Stimulated activated CD8-positive, alpha-beta memory T cell treated with anti-CD3 and anti-CD28 coated beads, Interleukin-4, amount 100 ng/mL, for 1 hour (primary cell): ENCODE results near the gene TANC2.

Experiments used
- DNase-seq, 2 donors: peaks; one replicate each; pipeline ENCODE4 v3.0.0-alpha.2; 2020; ENCODE audit warnings: low read depth in 2 of 2, low spot score in 1 of 2

TANC2 gene

DNA sequence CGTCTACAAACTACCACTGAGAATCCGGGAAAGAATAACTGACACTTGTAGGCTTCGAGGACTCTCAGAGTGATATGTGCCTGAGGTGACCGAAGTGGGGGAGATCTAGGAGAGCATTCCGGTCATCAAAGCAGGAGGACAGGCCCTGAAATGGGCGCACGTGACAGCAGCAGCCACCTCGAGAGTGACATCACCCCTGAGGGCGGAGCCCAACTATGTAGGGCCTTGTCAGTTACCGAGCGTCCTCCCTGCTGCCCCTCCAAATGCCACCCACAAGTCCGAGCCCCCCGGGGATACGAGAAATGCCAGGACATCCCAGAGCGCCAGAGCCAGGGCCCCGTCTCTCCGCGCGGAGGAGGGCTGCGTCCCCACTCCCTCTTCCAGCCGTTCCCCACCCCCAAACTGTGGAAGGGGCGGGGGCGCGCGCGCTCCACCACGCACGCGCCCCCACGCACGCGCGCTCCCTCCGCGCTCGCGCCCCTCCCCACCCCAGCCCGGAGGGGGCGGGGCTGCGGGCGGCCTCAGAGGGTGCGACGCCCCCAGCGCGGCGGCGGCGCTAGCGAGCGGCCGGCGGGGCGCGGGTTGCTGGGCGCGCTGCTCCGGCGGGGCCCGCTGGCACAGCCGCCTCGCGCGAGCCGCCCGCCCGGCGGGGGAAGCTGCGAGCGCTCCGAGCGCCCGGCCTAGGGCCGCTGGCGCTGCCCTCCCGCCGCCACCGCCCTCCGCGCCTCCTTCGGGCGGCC is at the start of gene TANC2:
Gene TANC2 (plus strand): TSS at position 550 of the 740 bp plus-strand sequence. CDS start 43,325 bp downstream, outside the sequence.
- peak; percentile 53 to 67 for DNase-seq

DNA sequence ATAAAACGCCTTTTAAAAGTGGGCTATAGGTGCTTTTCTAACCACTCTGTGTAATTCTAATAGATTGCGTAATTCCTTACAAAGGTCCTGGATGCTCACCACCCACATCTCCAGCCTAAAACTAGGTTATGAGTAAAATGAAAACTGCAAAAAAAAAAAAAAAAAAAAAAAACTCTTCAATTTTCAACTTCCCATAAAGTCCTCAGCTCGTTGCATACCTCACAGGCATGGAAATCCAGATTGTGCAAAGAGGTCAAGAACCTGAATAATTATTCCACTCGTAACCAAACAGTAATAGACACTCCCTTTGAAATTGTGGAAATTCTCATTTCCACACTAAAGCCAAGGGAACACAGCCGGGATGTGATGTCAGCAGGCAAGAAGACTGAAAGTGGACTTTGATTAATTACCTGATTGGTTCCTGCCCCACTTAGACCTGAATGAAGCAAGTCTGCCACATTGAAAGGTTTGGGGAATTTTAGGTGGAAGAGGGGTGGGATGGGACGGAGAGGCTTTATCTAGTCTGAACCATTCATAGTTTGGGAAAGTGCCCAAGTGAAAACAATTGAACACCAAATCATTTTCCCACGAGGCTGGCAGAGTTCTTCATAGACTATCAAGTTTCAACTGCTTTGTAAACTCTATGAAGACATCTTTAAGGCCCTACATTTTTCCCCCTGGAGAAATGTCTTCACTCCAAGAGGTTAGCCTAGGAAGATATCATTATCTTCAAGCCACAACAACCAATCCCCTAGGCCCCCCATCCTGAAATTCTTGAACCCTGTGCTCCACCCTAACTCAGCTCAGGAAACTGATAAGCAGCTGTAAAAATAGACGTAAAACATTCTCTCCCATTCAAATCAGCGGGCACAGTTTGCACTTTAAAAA is 49.1 kb upstream of the TANC2 start:
- DNase-seq = no peak

- no peak for DNase-seq
These were observed 46.6 kb upstream of the TANC2 start for GRCh38 chr17:62919388-62919787.

GRCh38 chr17:62920300-62920699 is 45.7 kb upstream of the TANC2 start:
- no peak for DNase-seq

DNA sequence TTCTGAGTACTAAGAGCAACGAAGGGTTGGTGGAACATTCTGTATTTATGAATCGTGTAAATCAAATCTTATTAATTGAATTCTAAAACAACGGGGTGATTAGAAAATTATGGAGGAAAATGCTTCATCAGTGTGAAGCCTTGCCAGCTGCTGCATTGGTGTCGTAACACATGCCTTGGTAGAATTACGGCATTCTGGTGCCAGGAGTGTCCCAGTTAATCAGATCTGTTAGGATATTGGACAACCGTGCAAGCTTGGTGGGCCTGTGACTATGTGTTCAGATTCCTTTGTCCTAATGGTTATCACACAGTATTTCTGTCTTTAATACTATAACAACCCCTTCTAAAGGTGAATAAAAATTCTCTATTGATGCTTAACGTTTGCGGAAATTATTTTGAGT is 44.2 kb upstream of the TANC2 start:
- no peak for DNase-seq

DNA sequence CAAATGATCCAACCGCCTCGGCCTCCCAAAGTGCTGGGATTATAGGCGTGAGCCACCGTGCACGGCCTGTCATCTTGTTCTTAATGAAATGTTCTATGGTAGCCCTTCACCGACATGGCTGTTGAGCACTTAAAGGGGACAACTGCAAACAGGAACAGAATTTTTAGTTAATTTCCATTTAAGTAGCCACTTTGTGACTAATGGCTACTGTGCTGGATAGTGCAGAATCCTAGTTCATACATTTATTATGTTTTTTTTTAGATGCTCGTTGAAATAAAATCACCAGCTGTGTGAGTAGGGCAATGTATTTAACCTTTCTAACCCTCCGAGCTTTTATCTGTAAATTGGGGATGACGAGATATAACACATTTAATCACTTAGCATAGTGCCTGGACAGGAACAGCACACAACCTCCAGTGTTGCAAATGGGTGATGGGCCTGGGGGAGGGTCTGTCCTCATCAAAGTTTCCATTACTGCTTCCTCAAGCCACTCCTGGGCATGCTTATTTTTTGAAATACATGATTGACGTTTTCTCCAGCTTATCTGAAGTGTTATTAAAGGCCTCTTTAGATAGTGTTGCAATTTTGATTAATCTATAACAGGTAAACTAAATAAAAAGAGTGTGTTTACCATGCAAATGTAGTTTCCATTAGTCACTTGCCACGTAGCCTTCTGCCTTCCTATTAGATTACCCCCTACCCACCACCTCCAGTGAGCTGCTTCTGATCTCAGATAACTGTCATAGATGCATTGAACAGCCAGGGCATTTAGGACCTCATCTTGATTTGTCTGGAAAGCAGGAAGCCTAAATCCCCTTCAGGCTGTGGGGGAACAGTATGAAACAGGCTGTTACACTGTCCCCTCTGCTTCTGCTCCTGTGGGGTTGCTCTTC is 42.5 kb upstream of the TANC2 start:
- DNase-seq = no peak

DNA sequence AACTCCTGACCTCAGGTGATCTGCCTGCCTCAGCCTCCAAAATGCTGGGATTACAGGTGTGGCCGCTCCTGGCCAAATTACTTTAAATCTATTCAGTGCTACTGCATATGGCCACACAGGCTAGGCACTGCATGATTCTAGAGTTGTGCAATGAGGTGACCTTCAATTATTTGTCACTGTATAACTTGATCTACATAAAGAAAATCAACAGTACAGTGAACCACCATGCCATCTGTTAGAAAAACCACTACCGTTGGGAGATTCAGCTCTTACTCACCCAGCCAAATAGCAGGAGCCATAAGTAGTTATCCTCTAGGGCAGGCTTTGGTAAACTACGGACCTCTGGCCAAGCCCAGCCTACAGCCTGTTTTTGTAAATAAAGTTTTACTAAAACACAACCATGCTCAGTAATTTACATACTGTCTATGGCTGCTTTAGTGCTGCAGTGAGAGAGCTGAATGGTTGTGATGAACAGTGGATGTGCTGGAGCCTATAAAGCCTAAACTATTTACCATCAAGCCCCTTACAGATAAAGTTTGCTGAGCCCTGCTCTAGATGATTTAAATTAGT is 40.7 kb upstream of the TANC2 start:
- no peak for DNase-seq

- no peak for DNase-seq
These were observed 39.0 kb upstream of the TANC2 start for GRCh38 chr17:62927083-62927482.

DNA sequence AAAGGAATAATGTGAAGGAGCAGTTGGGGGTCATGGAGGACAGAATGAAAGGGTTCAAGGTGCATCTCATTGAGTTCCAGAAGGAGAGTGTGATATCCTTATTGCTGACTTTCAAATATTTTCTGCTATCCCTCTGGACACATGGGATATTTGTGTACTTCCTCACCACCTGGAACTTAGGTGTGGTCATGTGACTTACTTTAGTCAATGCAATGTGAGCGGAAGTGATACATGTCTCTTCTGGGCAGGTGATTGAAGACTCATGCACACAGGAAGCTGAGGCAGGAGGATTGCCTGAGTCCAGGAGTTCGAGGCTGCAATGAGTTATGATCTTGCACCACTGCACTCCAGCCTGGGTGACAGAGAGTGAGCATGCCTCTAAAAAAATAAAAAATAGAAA is 36.7 kb upstream of the TANC2 start:
- DNase-seq = no peak

- DNase-seq = no peak
These were observed 34.9 kb upstream of the TANC2 start for GRCh38 chr17:62931101-62931500.

- DNase-seq = no peak
These were observed 32.3 kb upstream of the TANC2 start for GRCh38 chr17:62933501-62934385.

- DNase-seq = no peak
These were observed 30.9 kb upstream of the TANC2 start for GRCh38 chr17:62935098-62935497.

GRCh38 chr17:62935523-62935922 is 30.5 kb upstream of the TANC2 start:
- DNase-seq = no peak

DNA sequence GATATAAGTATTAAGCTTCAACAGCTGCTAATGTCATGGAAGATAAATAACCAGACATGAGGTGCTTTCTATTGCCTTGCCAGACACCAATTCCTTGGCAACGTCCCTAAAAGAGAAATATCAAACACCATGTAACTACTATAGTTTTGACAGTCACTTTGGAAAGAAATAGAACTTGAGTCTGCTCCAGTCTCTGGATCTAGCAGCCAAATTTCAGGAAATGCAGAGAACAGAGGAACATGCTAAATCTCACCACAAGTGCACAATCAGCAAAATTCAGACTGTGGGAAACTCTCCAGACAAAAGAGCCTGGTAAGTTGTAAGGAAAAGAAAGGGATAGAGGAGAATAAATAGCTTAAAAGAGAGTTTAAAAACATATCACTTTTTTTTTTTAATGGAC is 28.4 kb upstream of the TANC2 start:
- DNase-seq = no peak

DNA sequence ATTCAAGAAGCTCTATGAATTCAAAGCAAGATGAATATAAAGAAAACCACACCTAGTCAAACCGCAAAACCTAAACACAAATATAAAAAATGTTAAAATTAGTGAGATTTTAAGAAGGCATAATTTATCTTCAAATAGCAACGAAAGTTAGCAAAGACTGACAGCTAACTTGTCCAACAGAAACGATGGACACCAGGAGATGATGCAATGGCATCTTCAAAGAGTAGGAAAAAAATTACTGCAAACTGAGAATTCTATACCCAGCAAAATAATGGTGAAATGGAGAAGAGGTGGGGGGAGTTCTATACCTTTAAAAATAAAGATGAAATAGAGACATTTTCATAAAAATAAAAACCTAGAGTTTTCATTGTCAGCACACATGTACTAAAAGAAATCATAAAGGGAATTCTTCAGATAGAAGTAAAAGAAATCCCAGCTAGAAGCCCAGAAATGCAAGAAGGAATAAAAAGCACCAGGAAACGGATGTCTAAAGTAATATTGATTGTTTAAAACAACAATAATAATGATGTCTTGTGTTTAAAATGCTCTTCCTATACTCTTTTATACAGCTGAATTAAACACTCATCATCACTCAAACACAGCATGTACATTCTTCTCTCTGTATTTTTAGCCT is 24.6 kb upstream of the TANC2 start:
- no peak for DNase-seq

- DNase-seq = no peak
These were observed 17.7 kb upstream of the TANC2 start for GRCh38 chr17:62948370-62948769.

DNA sequence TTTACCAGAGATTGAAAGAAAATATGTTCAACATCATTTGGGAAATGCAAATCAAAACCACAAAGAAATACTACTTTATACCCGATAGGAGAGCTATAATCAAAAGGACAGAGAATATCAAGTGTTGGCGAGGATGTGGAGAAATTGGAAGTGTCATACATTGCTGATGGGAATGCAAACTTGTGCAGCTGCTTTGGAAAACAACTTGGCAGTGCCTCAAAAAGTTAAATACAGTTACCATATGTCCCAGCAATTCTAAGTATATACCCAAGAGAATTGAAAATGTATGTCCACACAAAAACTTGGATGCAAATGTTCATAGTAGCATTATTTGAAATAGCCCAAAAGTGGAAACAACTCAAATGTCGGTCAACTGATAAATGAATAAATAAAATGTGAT is 17.0 kb upstream of the TANC2 start:
- no peak for DNase-seq

- DNase-seq = no peak
These were observed 16.0 kb upstream of the TANC2 start for GRCh38 chr17:62950067-62950466.

- no peak for DNase-seq
These were observed 10.1 kb upstream of the TANC2 start for GRCh38 chr17:62955841-62956352.
